GM21526 (cell line): ENCODE measurements around the gene PCBP4.
"Not testable (repeated sequence)": the region's sequence is repeated elsewhere in the genome, so short reads cannot be mapped to it uniquely, and the experiment has no call there.

Experiments
- ATAC-seq: cut with Tn5 transposase; IDR thresholded peaks from one replicate; pipeline ENCODE4 v1.9.1; 2021; ENCODE audit warnings: moderate library complexity; ENCODE audit not compliant: unreplicated experiment, low FRiP score

The PCBP4 gene

GRCh38 chr3:51995346-51996163 is 28.3 kb upstream of the PCBP4 start, which contains the start of gene RPL29:
Gene RPL29, minus strand, starts transcription at chr3:51995895. Its CDS starts 434 bp downstream, at chr3:51995461.
- ATAC-seq, result peak; percentile 81

GRCh38 chr3:51994530-51994929 is 27.3 kb upstream of the PCBP4 start:
- no peak for ATAC-seq

GRCh38 chr3:51993657-51994056 is 26.4 kb upstream of the PCBP4 start:
- not testable (repeated sequence) for ATAC-seq

- no peak for ATAC-seq
Observed at GRCh38 chr3:51992017-51992682, 24.9 kb upstream of the PCBP4 start.

GRCh38 chr3:51990501-51990971 is 23.3 kb upstream of the PCBP4 start:
- not testable (repeated sequence) for ATAC-seq

GRCh38 chr3:51988286-51989146 is 21.3 kb upstream of the PCBP4 start:
- ATAC-seq, result no peak

GRCh38 chr3:51987568-51987967 is 20.3 kb upstream of the PCBP4 start:
- no peak for ATAC-seq

- ATAC-seq, result no peak
Observed at GRCh38 chr3:51986010-51986947, 19.0 kb upstream of the PCBP4 start.

- no peak for ATAC-seq
Observed at GRCh38 chr3:51985063-51985462, 17.8 kb upstream of the PCBP4 start.

GRCh38 chr3:51984269-51984647 is 17.0 kb upstream of the PCBP4 start:
- ATAC-seq, result no peak

GRCh38 chr3:51983578-51984268 is 16.5 kb upstream of the PCBP4 start:
- no peak for ATAC-seq

- ATAC-seq, result peak; percentile 57
Observed at GRCh38 chr3:51982838-51983577, 15.8 kb upstream of the PCBP4 start, which contains the start of gene ACY1. Gene ACY1, plus strand, starts transcription at chr3:51983535. Its CDS starts 530 bp downstream, at chr3:51984065.

- peak; percentile 36 for ATAC-seq
Observed at GRCh38 chr3:51982352-51982837, 15.1 kb upstream of the PCBP4 start.

- ATAC-seq, result no peak
Observed at GRCh38 chr3:51980253-51980652, 13.0 kb upstream of the PCBP4 start.

GRCh38 chr3:51978143-51978502 is 10.9 kb upstream of the PCBP4 start:
- ATAC-seq, result no peak

- ATAC-seq, result no peak
Observed at GRCh38 chr3:51977446-51978142, 10.3 kb upstream of the PCBP4 start.

- ATAC-seq, result no peak
Observed at GRCh38 chr3:51975852-51976549, 8.7 kb upstream of the PCBP4 start.
